Keratinocyte (primary cell): Measurements from ENCODE around the gene RHBDD3. TPM values are rescaled to one million over a fixed set of nuclear protein-coding genes. Genes with fewer than 3 reads are reported as not detected.

Experiments
- DNase-seq: peaks from one replicate; pipeline ENCODE4 v3.0.0-alpha.2; 2011; ENCODE audit warnings: low read depth, missing footprints, low spot score
- FAIRE-seq: peaks from 2 replicates; lab custom pipeline; 2011; peaks lifted over from hg19 to GRCh38; lab: Jason Lieb, UNC
- H2AFZ ChIP-seq: 2 replicates; pipeline ENCODE4 v1.6.0; 2012; ENCODE audit warnings: low read length, control low read depth, inconsistent platforms; ENCODE audit not compliant: control insufficient read depth
- H3K27ac ChIP-seq: 2 replicates; pipeline ENCODE4 v1.5.1; 2011; ENCODE audit warnings: low read length; ENCODE audit not compliant: control insufficient read depth, insufficient read depth
- H3K27me3 ChIP-seq: 3 replicates; pipeline ENCODE4 v1.6.0; 2011; ENCODE audit warnings: low read length; ENCODE audit not compliant: control insufficient read depth, insufficient read depth; ENCODE audit errors: extremely low read depth
- H3K36me3 ChIP-seq, 2 experiments: 2 replicates in 1 of 2; 3 replicates in 1 of 2; pipeline ENCODE4 v1.5.1; 2011; ENCODE audit warnings: low read length in 2 of 2, mild to moderate bottlenecking in 1 of 2; ENCODE audit not compliant: control insufficient read depth in 2 of 2, insufficient read depth in 2 of 2; ENCODE audit errors: extremely low read depth in 1 of 2
- H3K4me1 ChIP-seq: 3 replicates; pipeline ENCODE4 v1.5.1; 2011; ENCODE audit warnings: low read length; ENCODE audit not compliant: control insufficient read depth, insufficient read depth; ENCODE audit errors: extremely low read depth
- H3K4me2 ChIP-seq: 3 replicates; pipeline ENCODE4 v1.6.0; 2011; ENCODE audit warnings: low read depth, low read length; ENCODE audit not compliant: control insufficient read depth, insufficient read depth; ENCODE audit errors: extremely low read depth
- H3K4me3 ChIP-seq, 3 experiments: fragments of 200-600 bp in 1 of 3; sonication (generic) in 1 of 3; 2 replicates in 2 of 3; 3 replicates in 1 of 3; pipeline ENCODE4 v1.5.1; 2011 to 2016; ENCODE audit warnings: low read length in 3 of 3, mild to moderate bottlenecking in 3 of 3, control low read depth in 2 of 3, inconsistent platforms in 1 of 3, low read depth in 1 of 3, mixed read lengths in 1 of 3, mixed run types in 1 of 3, moderate library complexity in 1 of 3; ENCODE audit not compliant: control insufficient read depth in 2 of 3, insufficient read depth in 2 of 3; ENCODE audit errors: extremely low read depth in 1 of 3
- H3K79me2 ChIP-seq: 2 replicates; pipeline ENCODE4 v1.6.0; 2012; ENCODE audit warnings: low read length; ENCODE audit not compliant: control insufficient read depth, insufficient read depth
- H3K9ac ChIP-seq: 3 replicates; pipeline ENCODE4 v1.6.0; 2011; ENCODE audit warnings: low read length; ENCODE audit not compliant: control insufficient read depth, insufficient read depth; ENCODE audit errors: extremely low read depth
- H3K9me1 ChIP-seq: 3 replicates; pipeline ENCODE4 v1.6.0; 2011; ENCODE audit warnings: low read length; ENCODE audit not compliant: control insufficient read depth, insufficient read depth; ENCODE audit errors: extremely low read depth
- H3K9me3 ChIP-seq: 2 replicates; pipeline ENCODE4 v1.5.1; 2012; ENCODE audit warnings: low read depth, low read length; ENCODE audit not compliant: control insufficient read depth
- H4K20me1 ChIP-seq: 3 replicates; pipeline ENCODE4 v1.6.0; 2011; ENCODE audit warnings: low read length; ENCODE audit not compliant: control insufficient read depth, insufficient read depth; ENCODE audit errors: extremely low read depth
- EZH2 ChIP-seq: IDR thresholded peaks from one replicate; pipeline ENCODE4 v1.6.1; 2012; ENCODE audit warnings: inconsistent platforms, mild to moderate bottlenecking, low read length, moderate library complexity
- dilution Hi-C: fragments of 300-500 bp; cut with MboI; formaldehyde crosslinking; loops from one replicate; pipeline ENCODE4 v1.7.0; 2020; ENCODE audit warnings: low sequenced_read_pairs; ENCODE audit not compliant: extremely low pct_ligation_motif_present
- polyA plus RNA-seq, 5 experiments: library from polyadenylated mRNA; depleted of rRNA in 3 of 5; stranded (reverse) in 3 of 5; stranded (forward) in 1 of 5; unstranded in 1 of 5; fragments of >200 nt; gene quantifications; 1 replicate in 1 of 5; 2 replicates in 3 of 5; 3 replicates in 1 of 5; pipeline versions ENCODE4 v1.2.1 to v1.2.3, GENCODE V29; 2011 to 2012; ENCODE audit warnings: missing spikeins in 2 of 5, low read depth in 1 of 5, low replicate concordance in 1 of 5
- TF ChIP-seq, protein P1 (sequence below), 3 experiments: IDR thresholded peaks in 1 of 3; conservative IDR thresholded peaks in 1 of 3; optimal IDR thresholded peaks in 1 of 3; 2 replicates in 2 of 3; 3 replicates in 1 of 3; pipeline versions ENCODE3 to v1.5.1; 2011; ENCODE audit warnings: low read length in 3 of 3, mild to moderate bottlenecking in 3 of 3, moderate library complexity in 2 of 3, control low read depth in 1 of 3, inconsistent platforms in 1 of 3; ENCODE audit not compliant: insufficient read depth in 2 of 3; ENCODE audit errors: extremely low read depth in 1 of 3

Gene RHBDD3
- polyA plus RNA-seq, 1 donor (not counting 4 experiments of a cell fraction or from before 2014, with no cell fraction given) = 10.3 TPM

DNA sequence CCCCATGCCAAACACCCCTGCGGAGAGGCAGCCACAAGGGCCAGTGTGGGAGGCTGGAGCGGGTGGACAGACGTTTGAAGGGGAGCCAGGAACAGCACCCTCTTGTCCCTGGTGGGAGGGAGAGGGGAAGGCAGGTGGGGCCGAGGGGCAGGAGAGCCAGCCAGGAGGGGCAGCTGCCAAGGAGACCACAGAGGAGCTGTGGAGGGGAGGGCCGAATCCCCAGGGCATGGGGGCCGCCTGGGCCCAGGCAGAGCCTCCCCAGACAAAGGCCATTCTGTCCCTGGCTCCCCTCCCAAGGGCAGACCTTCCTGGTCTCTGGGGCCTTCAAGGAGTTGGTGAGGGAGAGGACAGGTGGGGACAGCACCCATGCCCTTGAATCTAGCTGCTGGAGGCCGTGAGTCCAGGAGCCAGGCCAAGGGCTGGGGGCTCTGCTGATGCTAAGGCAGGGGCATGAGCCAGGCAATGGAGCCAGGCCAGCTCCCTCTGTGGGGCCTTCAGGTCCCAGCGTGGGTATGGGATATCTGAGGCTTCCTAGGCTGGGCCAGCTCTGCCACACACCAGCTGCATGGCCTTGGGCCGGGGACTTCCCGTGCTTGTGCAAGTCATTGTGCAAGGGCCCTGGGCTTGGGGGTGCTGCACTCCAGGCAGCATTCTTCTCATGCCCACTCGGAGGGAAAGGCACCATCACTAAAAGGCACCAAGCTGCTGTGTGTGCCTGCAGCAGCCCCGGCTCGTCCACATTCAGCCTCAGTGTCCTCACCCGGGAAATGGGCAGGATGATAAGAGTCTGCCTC lies 50.7 kb downstream of the RHBDD3 start:
- H4K20me1 ChIP-seq = no peaks in the 10 kb centered on the region
- no peaks in the 10 kb centered on the region for H3K4me1 ChIP-seq
- no peak overlapping the region for H3K9ac ChIP-seq
- H3K27ac ChIP-seq = no peak overlapping the region
- TF ChIP-seq EZH2 = no peak
- TF ChIP-seq, protein P1, sequence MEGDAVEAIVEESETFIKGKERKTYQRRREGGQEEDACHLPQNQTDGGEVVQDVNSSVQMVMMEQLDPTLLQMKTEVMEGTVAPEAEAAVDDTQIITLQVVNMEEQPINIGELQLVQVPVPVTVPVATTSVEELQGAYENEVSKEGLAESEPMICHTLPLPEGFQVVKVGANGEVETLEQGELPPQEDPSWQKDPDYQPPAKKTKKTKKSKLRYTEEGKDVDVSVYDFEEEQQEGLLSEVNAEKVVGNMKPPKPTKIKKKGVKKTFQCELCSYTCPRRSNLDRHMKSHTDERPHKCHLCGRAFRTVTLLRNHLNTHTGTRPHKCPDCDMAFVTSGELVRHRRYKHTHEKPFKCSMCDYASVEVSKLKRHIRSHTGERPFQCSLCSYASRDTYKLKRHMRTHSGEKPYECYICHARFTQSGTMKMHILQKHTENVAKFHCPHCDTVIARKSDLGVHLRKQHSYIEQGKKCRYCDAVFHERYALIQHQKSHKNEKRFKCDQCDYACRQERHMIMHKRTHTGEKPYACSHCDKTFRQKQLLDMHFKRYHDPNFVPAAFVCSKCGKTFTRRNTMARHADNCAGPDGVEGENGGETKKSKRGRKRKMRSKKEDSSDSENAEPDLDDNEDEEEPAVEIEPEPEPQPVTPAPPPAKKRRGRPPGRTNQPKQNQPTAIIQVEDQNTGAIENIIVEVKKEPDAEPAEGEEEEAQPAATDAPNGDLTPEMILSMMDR (optimal IDR thresholded peaks at IDR 0.05 in 1 of 3, IDR thresholded peaks at IDR 0.05 in 1 of 3, conservative IDR thresholded peaks at IDR 0.05 in 1 of 3; ENCODE audit: extremely low read depth in 1 of 3, insufficient read depth in 2 of 3, low read length in 3 of 3) = no peak
- no peak overlapping the region for H3K4me2 ChIP-seq
- DNase-seq = no peak
- H3K36me3 ChIP-seq = no peaks in the 10 kb centered on the region
- H3K9me3 ChIP-seq = no peaks in the 10 kb centered on the region
- no peak for FAIRE-seq
- dilution Hi-C loops = no loop called here
- H3K9me1 ChIP-seq = no peaks in the 10 kb centered on the region
- H3K79me2 ChIP-seq = no peaks in the 10 kb centered on the region
- H3K4me3 ChIP-seq = no peak overlapping the region
- H2AFZ ChIP-seq = no peak overlapping the region
- peaks cover 12% of the 10 kb centered on the region for H3K27me3 ChIP-seq

DNA sequence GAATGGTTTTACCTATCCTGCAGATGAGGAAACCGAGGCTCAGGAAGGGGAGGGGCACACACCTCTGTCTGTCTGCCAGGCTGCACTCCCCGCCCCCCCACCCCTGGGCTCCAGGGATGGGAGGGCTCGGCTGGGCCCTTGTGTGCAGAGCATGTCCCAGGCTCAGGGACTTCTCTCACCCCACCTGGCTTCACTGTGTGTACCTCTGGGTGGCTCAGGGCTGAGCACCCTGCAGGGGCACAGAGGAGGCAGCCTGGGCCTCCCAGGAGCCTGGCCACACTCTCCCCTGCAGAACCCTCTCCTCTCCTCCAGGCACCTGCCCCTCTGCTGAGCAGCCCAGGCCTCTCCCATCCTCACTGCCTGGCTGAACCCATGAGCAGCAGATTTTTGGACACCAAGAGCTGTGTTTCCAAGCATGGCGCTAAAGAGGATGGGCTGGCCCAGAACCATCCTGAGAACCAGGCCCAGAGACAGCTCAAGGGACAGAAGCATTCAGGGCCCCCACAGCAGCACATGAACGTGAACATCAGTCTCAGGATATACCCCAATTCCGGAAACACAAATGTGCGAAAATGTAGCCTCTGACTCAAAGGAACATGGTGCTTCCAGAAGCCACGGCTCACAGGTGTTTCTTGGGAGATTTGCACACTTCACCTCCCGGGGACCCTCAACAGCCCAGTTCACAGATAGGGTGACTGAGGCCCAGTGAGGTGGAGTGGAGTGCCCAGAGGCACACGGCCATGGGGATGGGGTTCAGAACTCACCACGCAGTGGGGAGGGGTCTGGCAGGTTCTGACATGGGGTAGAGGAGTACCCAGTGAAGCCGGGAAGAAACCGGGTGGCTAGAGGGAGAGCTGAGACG lies 51.5 kb downstream of the RHBDD3 start:
- Histone ChIP-seq H3K4me2 (no peak overlapping the region), H3K27ac (no peak overlapping the region), H3K4me1 (no peaks in the 10 kb centered on the region), H3K4me3 (no peak overlapping the region), H3K27me3 (peaks cover 12% of the 10 kb centered on the region), H2AFZ (no peak overlapping the region), H4K20me1 (no peaks in the 10 kb centered on the region), H3K9me1 (no peaks in the 10 kb centered on the region), H3K79me2 (no peaks in the 10 kb centered on the region), H3K9ac (no peak overlapping the region), H3K36me3 (no peaks in the 10 kb centered on the region), H3K9me3 (no peaks in the 10 kb centered on the region)
- TF ChIP-seq EZH2 = no peak
- TF ChIP-seq, protein P1 (optimal IDR thresholded peaks at IDR 0.05 in 1 of 3, IDR thresholded peaks at IDR 0.05 in 1 of 3, conservative IDR thresholded peaks at IDR 0.05 in 1 of 3; ENCODE audit: extremely low read depth in 1 of 3, insufficient read depth in 2 of 3, low read length in 3 of 3) = no peak
- no peak for FAIRE-seq
- DNase-seq = no peak
- dilution Hi-C loops = no loop called here
